Fibroblast of skin of left quadriceps (primary cell): Measurements from ENCODE around the gene APP.

Experiments
- DNase-seq, 2 experiments: peaks; one replicate each; pipeline ENCODE4 v3.0.0-alpha.2; 2013; ENCODE audit warnings: low read depth in 2 of 2

Gene APP

GRCh38 chr21:26067836-26068594, 102.6 kb downstream of the APP start:
- no peak for DNase-seq

GRCh38 chr21:26064506-26064905, 106.1 kb downstream of the APP start:
- DNase-seq, result no peak

GRCh38 chr21:26061437-26061836, 109.1 kb downstream of the APP start:
- no peak for DNase-seq

- no peak for DNase-seq
Measured at GRCh38 chr21:26060335-26061115, 110.0 kb downstream of the APP start.

GRCh38 chr21:26057477-26058170, 112.9 kb downstream of the APP start:
- DNase-seq, result no peak

GRCh38 chr21:26055841-26056264, 114.7 kb downstream of the APP start:
- no peak for DNase-seq

- DNase-seq, result no peak
Measured at GRCh38 chr21:26055010-26055409, 115.6 kb downstream of the APP start.

- no peak for DNase-seq
Measured at GRCh38 chr21:26052057-26052456, 118.5 kb downstream of the APP start.

- DNase-seq, result no peak
Measured at GRCh38 chr21:26050857-26051256, 119.7 kb downstream of the APP start.

GRCh38 chr21:26049803-26050202, 120.8 kb downstream of the APP start:
- no peak for DNase-seq

- no peak for DNase-seq
Measured at GRCh38 chr21:26047279-26047967, 123.1 kb downstream of the APP start.

GRCh38 chr21:26043891-26044290, 126.7 kb downstream of the APP start:
- DNase-seq, result peak in 1 of 2 experiments; percentile 5

GRCh38 chr21:26042181-26042876, 128.2 kb downstream of the APP start:
- DNase-seq, result no peak

- DNase-seq, result peak; percentile 19 to 25
Measured at GRCh38 chr21:26041431-26042180, 129.0 kb downstream of the APP start.

- DNase-seq, result no peak
Measured at GRCh38 chr21:26036916-26037315, 133.7 kb downstream of the APP start.

- DNase-seq, result no peak
Measured at GRCh38 chr21:26032263-26032662, 138.3 kb downstream of the APP start.

- no peak for DNase-seq
Measured at GRCh38 chr21:26028183-26028582, 142.4 kb downstream of the APP start.

- DNase-seq, result no peak
Measured at GRCh38 chr21:26027696-26028095, 142.9 kb downstream of the APP start.

- no peak for DNase-seq
Measured at GRCh38 chr21:26025536-26026512, 144.7 kb downstream of the APP start.
